Psoas muscle (tissue), 8 donors: ENCODE measurements around the gene IGSF22. TPM values are rescaled to one million over a fixed set of nuclear protein-coding genes. Genes with fewer than 3 reads are reported as not detected.
"Not testable (repeated sequence)": the region's sequence is repeated elsewhere in the genome, so short reads cannot be mapped to it uniquely, and the experiment has no call there.

ENCODE experiments used
- ATAC-seq, 4 donors: fragments of 200-7000 bp; cut with Tn5 transposase; one replicate each; pipeline ENCODE4 v1.9.1; 2020; ENCODE audit warnings: moderate library complexity in 3 of 4, mild to moderate bottlenecking in 2 of 4
- DNase-seq, 2 donors: peaks; one replicate each; pipeline ENCODE4 v3.0.0-alpha.2; 2020
- H3K27ac ChIP-seq: fragments of 200-600 bp; one replicate; pipeline ENCODE4 v1.8.0; 2022
- H3K27me3 ChIP-seq, 3 donors: fragments of 200-600 bp in 1 of 3; one replicate each; pipeline versions ENCODE4 v1.6.1 to v1.8.0; 2013 to 2022; ENCODE audit warnings: low read length in 2 of 3, mild to moderate bottlenecking in 2 of 3, moderate library complexity in 1 of 3; ENCODE audit not compliant: insufficient read depth in 3 of 3
- H3K36me3 ChIP-seq, 2 donors: fragments of 200-600 bp in 1 of 2; one replicate each; pipeline versions ENCODE4 v1.6.1 to v1.8.0; 2013 to 2022; ENCODE audit warnings: low read depth in 1 of 2, mild to moderate bottlenecking in 1 of 2, moderate library complexity in 1 of 2; ENCODE audit not compliant: insufficient read depth in 1 of 2
- H3K4me1 ChIP-seq: fragments of 200-600 bp; one replicate; pipeline ENCODE4 v1.8.0; 2022
- H3K4me3 ChIP-seq: fragments of 200-600 bp; one replicate; pipeline ENCODE4 v1.8.0; 2022; ENCODE audit warnings: mild to moderate bottlenecking
- H3K9me3 ChIP-seq: fragments of 200-600 bp; one replicate; pipeline ENCODE4 v1.8.0; 2022
- CTCF ChIP-seq: fragments of 200-600 bp; IDR thresholded peaks from one replicate; pipeline ENCODE4 v1.8.0; 2022; ENCODE audit warnings: antibody characterized with exemption
- WGBS, 3 donors: extraction: QIAGEN DNeasy Blood & Tissue Kit; methylation state at CpG; one replicate each; pipeline versions ENCODE4 v1.1.6 to v1.1.7; 2013; 5-methylcytosine and 5-hydroxymethylcytosine counted together
- intact Hi-C, 2 donors: fragments of 100-400 bp; cut with DNase I; formaldehyde crosslinking; loops; one replicate each; pipeline versions ENCODE4 v1.11.0 to v1.14.2; 2022
- polyA plus RNA-seq, 3 donors: library from polyadenylated mRNA; stranded (reverse); fragments of 200-250 nt; gene quantifications; one replicate each; pipeline ENCODE4 v1.2.3, GENCODE V29; 2013
- total RNA-seq, 4 donors: library from RNA; stranded (reverse); fragmentation: NEBNext Ultra II Directional in 2 of 4; extraction: Animal tissue kit (Norgen Biotek cat#: 25700) in 2 of 4; gene quantifications; one replicate each; pipeline versions ENCODE4 v1.2.1 to v1.2.4, GENCODE V29; 2021 to 2023
- donor health status: healthy with polysubstance abuse.
- donor health status: DM: no; HTN: no; CAD: no; lungs with moderate emphysema.
- donor health status: Bipolar disorder and iron deficiency.
- donor health status: healthy.
- donor health status: DM: yes; HTN: yes; CAD: no.
- donor health status: DM: no; HTN: no; CAD: no.
- donor health status: DM: no; HTN: no; CAD: no.
- donor health status: DM: yes; HTN: yes; CAD: no.

Gene IGSF22
- total and polyA plus RNA-seq, 7 donors: 0.03 to 0.87 (median 0.49) TPM

GRCh38 chr11:18669711-18670110 is 56.3 kb downstream of the IGSF22 start:
- ATAC-seq (no peak), DNase-seq (no peak)
- Histone ChIP-seq H3K27me3 (no peaks in the 10 kb centered on the region), H3K9me3 (peaks cover 3% of the 10 kb centered on the region), H3K4me3 (no peak overlapping the region), H3K4me1 (no peaks in the 10 kb centered on the region), H3K36me3 (no peaks in the 10 kb centered on the region), H3K27ac (no peak overlapping the region)
- intact Hi-C loops: no loop called here
- WGBS, 3 donors: 46 to 71% (median 57%) methylated on average over 4 of the region's 4 CpGs
- no peak for TF ChIP-seq CTCF

GRCh38 chr11:18669219-18669596 is 56.8 kb downstream of the IGSF22 start:
- DNase-seq (no peak), ATAC-seq (no peak)
- peaks cover 3% of the 10 kb centered on the region for H3K9me3 ChIP-seq
- H3K4me3 ChIP-seq: no peak overlapping the region
- TF ChIP-seq CTCF: no peak
- no peaks in the 10 kb centered on the region for H3K4me1 ChIP-seq
- intact Hi-C loops: no loop called here
- WGBS, 3 donors: 16 to 24% (median 17%) methylated on average over 2 of the region's 2 CpGs
- H3K27ac ChIP-seq: no peak overlapping the region
- no peaks in the 10 kb centered on the region for H3K36me3 ChIP-seq
- no peaks in the 10 kb centered on the region for H3K27me3 ChIP-seq

- TF ChIP-seq CTCF: no peak
- no peaks in the 10 kb centered on the region for H3K27me3 ChIP-seq
- no peak overlapping the region for H3K4me3 ChIP-seq
- no peak for ATAC-seq
- intact Hi-C loops: no loop called here
- no peak for DNase-seq
- H3K27ac ChIP-seq: no peak overlapping the region
- peaks cover 3% of the 10 kb centered on the region for H3K9me3 ChIP-seq
- no peaks in the 10 kb centered on the region for H3K36me3 ChIP-seq
- 75 to 83% (median 82%) methylated on average over 4 of the region's 4 CpGs for WGBS, 3 donors
- H3K4me1 ChIP-seq: no peaks in the 10 kb centered on the region
These were observed 57.9 kb downstream of the IGSF22 start for GRCh38 chr11:18668131-18668530.

- WGBS, 3 donors: 46 to 73% (median 72%) methylated on average over 10 of the region's 10 CpGs
- H3K27me3 ChIP-seq, intact Hi-C loops, H3K36me3 ChIP-seq, ATAC-seq, H3K9me3 ChIP-seq, H3K27ac ChIP-seq, H3K4me1 ChIP-seq, DNase-seq, H3K4me3 ChIP-seq: not testable (repeated sequence)
These were observed 60.6 kb downstream of the IGSF22 start for GRCh38 chr11:18665353-18665872.

GRCh38 chr11:18657673-18658072 is 68.3 kb downstream of the IGSF22 start:
- intact Hi-C loops: no loop called here
- Histone ChIP-seq H3K9me3 (no peaks in the 10 kb centered on the region), H3K27me3 (peaks cover 0 to 2% (median 0%) of the 10 kb centered on the region in 3 donors), H3K4me3 (no peak overlapping the region), H3K36me3 (no peaks in the 10 kb centered on the region), H3K27ac (no peak overlapping the region), H3K4me1 (no peaks in the 10 kb centered on the region)
- no peak for DNase-seq
- WGBS, 3 donors: 82 to 88% (median 85%) methylated on average over 5 of the region's 5 CpGs
- no peak for TF ChIP-seq CTCF
- no peak for ATAC-seq

Other genes starting within 250 kb of the IGSF22 start
- 100 to 1,000 TPM in 1 of 4 donors, 10 to 100 TPM in 3; 66.5 to 105 (median 76.6) TPM for gene TSG101, start 199.2 kb downstream of the IGSF22 start, total RNA-seq
- gene TSG101, start 199.2 kb downstream of the IGSF22 start, polyA plus RNA-seq: 100 to 1,000 TPM in 2 of 3 donors, 10 to 100 TPM in 1; 53.2 to 143 (median 124) TPM
- 10 to 100 TPM in 3 of 4 donors, 1 to 10 TPM in 1; 9.9 to 19.0 (median 14.2) TPM for gene UEVLD, start 137.5 kb downstream of the IGSF22 start, total RNA-seq
- 10 to 100 TPM in 1 of 3 donors, 1 to 10 TPM in 2; 9.4 to 38.6 (median 9.6) TPM for gene UEVLD, start 137.5 kb downstream of the IGSF22 start, polyA plus RNA-seq
- gene MISFA, start 126.4 kb downstream of the IGSF22 start, total RNA-seq: 1 to 10 TPM; 3.1 to 7.2 (median 5.7) TPM
- gene MISFA, start 126.4 kb downstream of the IGSF22 start, polyA plus RNA-seq: 1 to 10 TPM; 1.4 to 6.1 (median 5.8) TPM
- 10 to 100 TPM; 13.7 to 16.8 (median 15.1) TPM for gene SPTY2D1, start 91.8 kb downstream of the IGSF22 start, total RNA-seq
- 10 to 100 TPM in 1 of 3 donors, 1 to 10 TPM in 2; 4.8 to 17.8 (median 7.3) TPM for gene SPTY2D1, start 91.8 kb downstream of the IGSF22 start, polyA plus RNA-seq
- gene TMEM86A, start 27.4 kb downstream of the IGSF22 start, total RNA-seq: 1 to 10 TPM; 1.5 to 3.9 (median 2.8) TPM
- gene TMEM86A, start 27.4 kb downstream of the IGSF22 start, polyA plus RNA-seq: 1 to 10 TPM in 2 of 3 donors, under 1 TPM in 1; 0.76 to 2.6 (median 2.1) TPM
- gene PTPN5, start 65.6 kb upstream of the IGSF22 start, total RNA-seq: 1 to 10 TPM in 1 of 4 donors, under 1 TPM in 3; 0.22 to 1.4 (median 0.71) TPM
- under 1 TPM; 0.47 to 0.61 (median 0.47) TPM for gene PTPN5, start 65.6 kb upstream of the IGSF22 start, polyA plus RNA-seq
- not detected for gene MRGPRX1, start 213.2 kb upstream of the IGSF22 start, total RNA-seq
- gene MRGPRX1, start 213.2 kb upstream of the IGSF22 start, polyA plus RNA-seq: not detected